Activated T-helper 17 cell treated with anti-CD3 and anti-CD28 coated beads, Interleukin-2, amount 50 U/mL, for 72 hours (primary cell): ENCODE data around the gene ZNF319. TPM values are rescaled to one million over a fixed set of nuclear protein-coding genes. Genes with fewer than 3 reads are reported as not detected.
"Not testable (repeated sequence)": the region's sequence is repeated elsewhere in the genome, so short reads cannot be mapped to it uniquely, and the experiment has no call there.

Experiments used
- ATAC-seq: fragments of 150-1000 bp; cut with Tn5 transposase; replicated peaks from 2 replicates; pipeline ENCODE4 v1.10.0; 2021; ENCODE audit warnings: mild to moderate bottlenecking, moderate library complexity
- H3K27ac Mint-ChIP-seq: one replicate; pipeline ENCODE4 v1.8.0; 2022; ENCODE audit warnings: mixed read lengths
- H3K27me3 Mint-ChIP-seq: one replicate; pipeline ENCODE4 v1.8.0; 2022; ENCODE audit warnings: mixed read lengths
- H3K36me3 Mint-ChIP-seq: one replicate; pipeline ENCODE4 v1.8.0; 2022; ENCODE audit warnings: low read depth, mild to moderate bottlenecking, mixed read lengths
- H3K4me1 Mint-ChIP-seq: one replicate; pipeline ENCODE4 v1.8.0; 2022; ENCODE audit warnings: mixed read lengths
- H3K4me3 Mint-ChIP-seq: one replicate; pipeline ENCODE4 v1.8.0; 2022; ENCODE audit warnings: mild to moderate bottlenecking, mixed read lengths
- H3K9me3 Mint-ChIP-seq: one replicate; pipeline ENCODE4 v1.8.0; 2022; ENCODE audit warnings: mixed read lengths
- total RNA-seq, 2 donors: library from RNA; stranded (reverse); gene quantifications; one replicate each; pipeline ENCODE4 v1.2.3, GENCODE V29; 2022

Gene ZNF319
- total RNA-seq, 2 donors from 2014 or later = 3.9 to 5.5 TPM

- H3K27ac Mint-ChIP-seq = peak overlapping the region; percentile 70
- H3K9me3 Mint-ChIP-seq = no peaks in the 10 kb centered on the region
- H3K27me3 Mint-ChIP-seq = no peaks in the 10 kb centered on the region
- H3K4me1 Mint-ChIP-seq = peaks cover 10% of the 10 kb centered on the region
- H3K4me3 Mint-ChIP-seq = no peak overlapping the region
- no peak for ATAC-seq
- no peaks in the 10 kb centered on the region for H3K36me3 Mint-ChIP-seq
These were observed 19.5 kb upstream of the ZNF319 start for GRCh38 chr16:58019866-58020538.

DNA sequence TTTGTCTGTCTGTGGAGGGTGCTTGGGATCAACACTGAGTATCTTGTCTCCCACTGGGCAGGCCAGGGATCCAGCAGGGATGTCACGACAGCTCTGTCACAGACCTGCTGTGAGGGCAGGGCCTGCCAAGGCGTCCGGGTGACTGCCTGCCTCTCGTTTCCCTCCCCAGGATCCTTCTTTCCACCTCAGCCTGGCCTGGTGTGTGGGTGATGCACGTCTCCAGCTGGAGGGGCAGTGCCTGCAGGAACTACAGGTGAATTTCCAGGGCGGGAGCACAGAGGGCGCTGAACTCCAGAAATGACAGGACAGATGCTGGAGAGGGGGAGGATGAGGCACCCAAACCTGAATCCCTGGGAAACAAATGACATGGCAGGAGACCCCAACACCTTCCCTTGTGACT is 18.3 kb upstream of the ZNF319 start:
- H3K4me1 Mint-ChIP-seq = peaks cover 6% of the 10 kb centered on the region
- no peak overlapping the region for H3K4me3 Mint-ChIP-seq
- H3K36me3 Mint-ChIP-seq = peaks cover 4% of the 10 kb centered on the region
- ATAC-seq = no peak
- no peaks in the 10 kb centered on the region for H3K27me3 Mint-ChIP-seq
- H3K27ac Mint-ChIP-seq = no peak overlapping the region
- no peaks in the 10 kb centered on the region for H3K9me3 Mint-ChIP-seq

GRCh38 chr16:58016840-58017446 is 16.5 kb upstream of the ZNF319 start:
- Mint-ChIP-seq H3K4me3 (no peak overlapping the region), H3K9me3 (no peaks in the 10 kb centered on the region), H3K27me3 (no peaks in the 10 kb centered on the region), H3K27ac (no peak overlapping the region), H3K36me3 (peaks cover 4% of the 10 kb centered on the region), H3K4me1 (peaks cover 6% of the 10 kb centered on the region)
- no peak for ATAC-seq

GRCh38 chr16:58013201-58013956 is 12.9 kb upstream of the ZNF319 start:
- Mint-ChIP-seq H3K9me3 (no peaks in the 10 kb centered on the region), H3K4me1 (peaks cover 4% of the 10 kb centered on the region), H3K27me3 (no peaks in the 10 kb centered on the region), H3K27ac (no peak overlapping the region), H3K36me3 (peaks cover 24% of the 10 kb centered on the region), H3K4me3 (no peak overlapping the region)
- ATAC-seq = no peak

DNA sequence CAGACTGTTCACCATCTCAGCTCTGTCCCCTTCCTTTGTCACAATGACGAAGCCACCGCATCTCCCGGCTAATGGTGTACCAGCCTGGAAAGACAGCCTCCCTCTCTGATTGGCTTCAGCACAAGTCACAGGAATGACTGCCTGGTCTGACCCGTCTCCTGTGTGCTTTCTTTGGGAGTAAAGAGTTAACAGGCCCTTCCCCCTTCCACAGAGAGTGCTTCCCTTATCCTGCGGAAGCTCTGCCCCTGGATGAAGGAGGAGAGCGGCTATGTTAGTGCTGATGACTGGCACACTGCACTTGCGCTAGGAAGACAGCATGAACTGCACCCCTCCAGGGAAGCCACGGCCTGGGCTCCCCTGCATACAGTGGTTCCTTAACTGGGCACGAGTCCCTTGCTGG is 12.0 kb upstream of the ZNF319 start:
- peaks cover 24% of the 10 kb centered on the region for H3K36me3 Mint-ChIP-seq
- H3K4me1 Mint-ChIP-seq = peaks cover 4% of the 10 kb centered on the region
- ATAC-seq = no peak
- no peaks in the 10 kb centered on the region for H3K27me3 Mint-ChIP-seq
- no peaks in the 10 kb centered on the region for H3K9me3 Mint-ChIP-seq
- no peak overlapping the region for H3K4me3 Mint-ChIP-seq
- no peak overlapping the region for H3K27ac Mint-ChIP-seq

- peaks cover 31% of the 10 kb centered on the region for H3K36me3 Mint-ChIP-seq
- no peak overlapping the region for H3K27ac Mint-ChIP-seq
- H3K4me3 Mint-ChIP-seq = no peak overlapping the region
- no peaks in the 10 kb centered on the region for H3K9me3 Mint-ChIP-seq
- ATAC-seq = no peak
- H3K27me3 Mint-ChIP-seq = no peaks in the 10 kb centered on the region
- peaks cover 4% of the 10 kb centered on the region for H3K4me1 Mint-ChIP-seq
These were observed 11.2 kb upstream of the ZNF319 start for GRCh38 chr16:58011652-58012051.

DNA sequence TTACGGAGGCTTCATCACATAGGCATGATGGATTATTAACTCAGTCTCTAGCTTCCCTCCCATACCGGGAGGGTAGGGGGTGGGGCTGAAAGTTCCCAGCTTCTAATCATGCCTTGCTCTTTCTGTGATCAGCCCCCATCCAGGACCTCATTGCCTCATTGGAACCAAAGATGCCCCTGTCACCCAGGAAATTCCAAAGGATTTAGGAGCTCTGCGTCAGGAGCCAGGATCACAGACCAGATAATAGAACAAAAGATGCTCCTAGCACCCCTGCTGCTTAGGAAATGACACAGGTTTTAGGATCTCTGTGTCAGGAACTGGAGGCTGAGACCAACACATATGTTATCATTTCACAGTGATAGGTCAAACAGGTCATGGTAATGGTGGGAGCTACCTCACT is 10.4 kb upstream of the ZNF319 start:
- Mint-ChIP-seq H3K9me3 (no peaks in the 10 kb centered on the region), H3K36me3 (peaks cover 39% of the 10 kb centered on the region), H3K27me3 (no peaks in the 10 kb centered on the region), H3K27ac (no peak overlapping the region), H3K4me1 (peaks cover 4% of the 10 kb centered on the region), H3K4me3 (no peak overlapping the region)
- no peak for ATAC-seq

DNA sequence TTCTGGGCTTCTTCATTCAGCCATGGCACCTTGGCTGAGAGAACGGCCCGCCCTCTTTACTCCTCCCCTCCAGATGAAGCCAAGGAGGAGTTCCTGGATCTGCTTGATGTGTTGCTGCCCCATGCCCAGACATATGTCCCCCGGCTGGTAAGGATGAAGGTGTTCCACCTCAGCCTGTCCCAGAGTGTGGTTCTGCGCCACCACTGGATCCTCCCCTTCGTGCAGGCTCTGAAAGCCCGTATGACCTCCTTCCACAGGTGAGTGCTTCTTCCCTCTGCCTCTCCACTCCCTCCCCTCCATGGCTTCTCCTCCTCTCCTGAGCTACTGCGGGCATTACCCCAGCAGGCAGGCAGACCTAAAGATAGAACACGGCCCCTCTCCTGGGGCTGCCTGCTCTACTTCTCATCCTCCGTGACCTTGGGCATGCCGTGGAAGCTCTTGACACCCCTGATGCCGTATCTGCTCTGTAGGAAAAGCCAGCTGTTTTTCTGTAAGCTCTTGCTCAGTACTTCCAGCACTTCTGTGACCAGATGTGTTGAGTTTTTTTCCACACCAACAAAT is 9.5 kb upstream of the ZNF319 start:
- no peaks in the 10 kb centered on the region for H3K9me3 Mint-ChIP-seq
- H3K4me3 Mint-ChIP-seq = no peak overlapping the region
- ATAC-seq = no peak
- H3K27ac Mint-ChIP-seq = no peak overlapping the region
- H3K27me3 Mint-ChIP-seq = no peaks in the 10 kb centered on the region
- peaks cover 5% of the 10 kb centered on the region for H3K4me1 Mint-ChIP-seq
- peaks cover 44% of the 10 kb centered on the region for H3K36me3 Mint-ChIP-seq

- H3K27me3 Mint-ChIP-seq, ATAC-seq, H3K9me3 Mint-ChIP-seq, H3K4me3 Mint-ChIP-seq: not testable (repeated sequence)
- H3K36me3 Mint-ChIP-seq = peaks cover 55% of the 10 kb centered on the region
- peak overlapping the region; percentile 55 for H3K27ac Mint-ChIP-seq
- H3K4me1 Mint-ChIP-seq = peaks cover 11% of the 10 kb centered on the region
These were observed 4.3 kb upstream of the ZNF319 start for GRCh38 chr16:58004736-58005135.

DNA sequence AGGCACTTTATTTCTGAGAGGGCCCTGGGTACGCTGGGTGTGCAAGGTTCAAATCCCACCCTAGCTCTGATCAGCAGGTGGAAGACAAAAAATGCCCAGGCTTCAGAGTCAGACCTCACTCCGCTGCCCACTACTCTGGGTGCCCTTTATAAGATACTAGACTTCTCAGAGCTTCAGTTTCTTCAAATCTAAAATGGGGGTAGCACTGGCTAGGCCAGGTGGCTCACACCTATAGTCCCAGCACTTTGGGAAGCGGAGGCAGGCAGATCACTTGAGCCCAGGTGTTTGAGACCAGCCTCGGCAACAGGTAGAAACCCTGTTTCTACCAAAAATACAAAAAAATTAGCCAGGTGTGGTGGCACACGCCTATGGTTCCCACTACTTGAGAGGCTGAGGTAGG is 2.5 kb upstream of the ZNF319 start:
- Mint-ChIP-seq H3K36me3 (peaks cover 53% of the 10 kb centered on the region), H3K4me1 (peaks cover 25% of the 10 kb centered on the region), H3K27me3 (no peaks in the 10 kb centered on the region), H3K9me3 (no peaks in the 10 kb centered on the region), H3K27ac (no peak overlapping the region), H3K4me3 (peak overlapping the region; percentile 87)
- ATAC-seq = no peak

DNA sequence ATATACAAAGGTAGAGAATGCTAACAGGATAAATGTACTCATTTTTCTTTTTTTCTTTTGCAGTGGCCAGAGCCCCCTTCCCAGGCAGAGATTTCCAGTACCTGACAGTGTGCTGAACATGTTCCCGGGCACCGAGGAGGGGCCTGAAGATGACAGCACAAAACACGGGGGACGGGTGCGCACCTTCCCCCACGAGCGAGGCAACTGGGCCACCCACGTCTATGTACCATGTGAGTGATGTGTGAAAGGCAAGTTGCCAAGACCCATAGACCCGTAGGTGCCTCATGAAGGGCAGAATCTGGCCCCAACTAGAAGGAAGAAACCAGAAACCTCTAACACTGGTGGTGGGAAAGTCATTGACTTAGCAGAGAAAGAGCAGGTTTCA is 1.9 kb upstream of the ZNF319 start:
- H3K27me3 Mint-ChIP-seq = no peaks in the 10 kb centered on the region
- peaks cover 27% of the 10 kb centered on the region for H3K4me1 Mint-ChIP-seq
- no peak for ATAC-seq
- peaks cover 53% of the 10 kb centered on the region for H3K36me3 Mint-ChIP-seq
- H3K9me3 Mint-ChIP-seq = no peaks in the 10 kb centered on the region
- peak overlapping the region; percentile 87 for H3K4me3 Mint-ChIP-seq
- H3K27ac Mint-ChIP-seq = peak overlapping the region; percentile 86

DNA sequence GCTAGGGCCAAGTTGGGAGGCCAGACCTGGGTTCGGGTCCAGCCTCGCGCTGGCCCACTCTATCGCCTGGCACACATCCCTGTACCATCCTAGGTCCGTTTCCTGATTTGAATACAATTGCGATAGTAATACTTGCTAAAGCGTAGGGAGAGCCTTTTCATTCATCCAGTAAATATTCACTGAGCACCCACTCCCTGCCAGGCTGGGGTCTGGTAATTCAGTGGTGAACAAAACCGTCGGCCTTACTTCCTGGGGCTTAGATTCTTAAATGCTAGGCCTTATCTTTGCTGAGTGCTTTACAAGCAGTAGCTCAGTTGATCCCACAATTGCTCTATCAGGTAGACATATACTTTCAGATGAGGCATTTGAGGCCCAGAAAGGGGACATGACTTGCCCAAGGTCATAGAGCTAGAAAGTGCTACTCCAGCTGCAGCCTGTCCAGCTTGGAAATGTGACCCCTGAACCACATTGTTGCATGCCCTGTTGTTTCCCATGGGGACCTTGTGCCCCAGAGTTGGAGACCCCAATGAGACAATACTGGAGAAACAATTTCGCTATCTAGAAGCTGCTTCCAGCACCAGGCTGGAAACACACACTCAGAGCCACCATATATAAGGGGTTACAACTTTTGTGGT is 1.4 kb upstream of the ZNF319 start:
- peak overlapping the region; percentile 86 for H3K27ac Mint-ChIP-seq
- H3K27me3 Mint-ChIP-seq = no peaks in the 10 kb centered on the region
- no peaks in the 10 kb centered on the region for H3K9me3 Mint-ChIP-seq
- no peak for ATAC-seq
- H3K4me3 Mint-ChIP-seq = peak overlapping the region; percentile 87
- peaks cover 29% of the 10 kb centered on the region for H3K4me1 Mint-ChIP-seq
- peaks cover 49% of the 10 kb centered on the region for H3K36me3 Mint-ChIP-seq

DNA sequence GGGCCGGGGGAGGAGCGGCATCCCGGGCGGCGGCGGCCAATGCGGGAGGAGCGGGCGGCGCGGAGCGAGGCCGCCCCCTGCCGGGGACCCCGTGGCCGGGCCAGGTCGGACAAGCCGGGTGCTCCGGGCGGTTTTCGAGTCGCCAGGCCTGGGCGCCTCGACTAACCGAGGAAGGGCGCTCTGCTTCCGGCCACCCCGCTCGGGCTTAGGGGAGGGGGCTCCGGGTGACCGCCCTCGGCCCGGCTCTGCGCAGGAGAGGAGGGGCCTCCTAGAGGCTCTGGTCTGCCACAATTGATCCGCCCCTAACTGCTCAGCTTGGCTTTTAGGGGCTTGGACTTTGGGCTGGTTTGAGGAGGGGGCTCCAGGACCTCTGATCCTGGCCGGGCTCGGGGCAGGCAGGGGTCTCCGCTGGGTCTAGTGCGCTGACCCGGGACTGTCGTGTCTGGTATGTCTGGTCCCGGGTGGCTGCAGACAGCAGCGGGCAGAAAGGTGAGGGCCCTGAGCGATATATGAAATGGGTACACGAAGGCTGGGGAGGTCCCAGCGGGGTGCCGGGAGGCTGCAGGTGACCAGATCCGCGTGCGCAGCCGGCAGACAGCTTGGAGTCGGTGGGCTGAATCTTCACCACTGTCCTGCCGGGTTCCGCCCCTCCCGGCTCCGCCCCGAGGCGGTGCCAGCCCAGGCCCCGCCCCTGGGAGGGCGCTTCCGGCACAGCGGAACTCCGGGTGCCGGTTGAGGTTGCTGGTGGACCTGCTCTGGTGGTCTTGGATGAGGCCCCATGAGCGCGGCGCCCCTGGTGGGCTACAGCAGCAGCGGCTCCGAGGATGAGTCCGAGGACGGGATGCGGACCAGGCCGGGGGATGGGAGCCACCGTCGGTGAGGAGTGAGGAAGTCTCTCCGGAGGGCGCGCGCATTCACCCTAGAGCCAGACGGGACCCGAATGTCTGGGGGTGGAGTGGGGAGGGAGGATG is 519 bp upstream of the ZNF319 start, which contains the start of gene USB1:
Gene USB1 (plus strand): TSS at position 702 of the 971 bp plus-strand sequence. CDS start 77 bp downstream, at position 779.
- Mint-ChIP-seq H3K27ac (peak within 1 kb of the TSS; percentile 86), H3K4me3 (peak within 1 kb of the TSS; percentile 87), H3K4me1 (peaks cover 29% of the 10 kb centered on the region), H3K36me3 (peaks cover 40% of the 10 kb centered on the region), H3K27me3 (no peaks in the 10 kb centered on the region), H3K9me3 (no peaks in the 10 kb centered on the region)
- peak; percentile 83 for ATAC-seq
